ENCODE measurements around the gene FYCO1. TPM values are rescaled to one million over a fixed set of nuclear protein-coding genes. Genes with fewer than 3 reads are reported as not detected.

FYCO1 gene
- total and polyA plus RNA-seq, 2 of the 8 experiments (the other 6 are each of a cell fraction or from before 2014, with no cell fraction given): 4.8 to 10.8 TPM

GRCh38 chr3:45955017-45955647 is 40.5 kb downstream of the FYCO1 start:
- Histone ChIP-seq H3K56ac (replicated peaks; ENCODE audit: insufficient read length, low read depth, low read length) (no peak overlapping the region), H3K14ac (ENCODE audit: insufficient read length) (no peak overlapping the region), H4K5ac (ENCODE audit: insufficient read length, low read depth, low read length) (no peak overlapping the region), H3K4me1 (replicated peaks in 1 of 4; ENCODE audit: control insufficient read depth in 3 of 4, insufficient read depth in 4 of 4, low read length in 3 of 4) (no peaks in the 10 kb centered on the region), H3K18ac (ENCODE audit: extremely low read depth, low read length) (no peak overlapping the region), H3K27me3 (replicated peaks in 1 of 4; ENCODE audit: control insufficient read depth in 3 of 4, extremely low read depth in 1 of 4, insufficient read depth in 3 of 4, low read length in 3 of 4) (no peaks in the 10 kb centered on the region; a peak in 1 of 7 replicates), H3K23ac (ENCODE audit: insufficient read length) (no peak overlapping the region), H3K27ac (ENCODE audit: low read depth, low read length) (no peak overlapping the region), H3K9ac (replicated peaks in 1 of 4; ENCODE audit: extremely low read depth in 1 of 4, low read depth in 3 of 4, low read length in 3 of 4) (no peak overlapping the region), H3K79me1 (ENCODE audit: low read depth, low read length) (no peaks in the 10 kb centered on the region), H4K20me1 (replicated peaks in 1 of 2; ENCODE audit: control insufficient read depth in 1 of 2, insufficient read depth in 2 of 2, low read length in 2 of 2) (peaks cover 0 to 2% of the 10 kb centered on the region in 2 experiments), H3K79me2 (ENCODE audit: control insufficient read depth in 1 of 2, insufficient read depth in 2 of 2, low read length in 2 of 2) (no peaks in the 10 kb centered on the region), H2AK5ac (ENCODE audit: low read depth, low read length) (no peak overlapping the region), H2BK120ac (replicated peaks; ENCODE audit: low read depth, low read length) (no peak overlapping the region), H3K36me3 (ENCODE audit: control insufficient read depth in 2 of 4, insufficient read depth in 4 of 4, low read length in 3 of 4) (peaks cover 16 to 84% (median 66%) of the 10 kb centered on the region in 4 experiments), H2BK12ac (ENCODE audit: low read depth, low read length) (no peak overlapping the region), H3K23me2 (ENCODE audit: low read depth, low read length) (no peaks in the 10 kb centered on the region), H3K4ac (replicated peaks; ENCODE audit: insufficient read length, low read depth, low read length) (no peak overlapping the region), H2AFZ (ENCODE audit: low read length) (no peak overlapping the region), H2BK15ac (ENCODE audit: low read length) (no peak overlapping the region), H3K4me2 (ENCODE audit: insufficient read depth in 1 of 2, low read depth in 2 of 2, low read length in 2 of 2) (no peak overlapping the region), H3K9me3 (ENCODE audit: insufficient read depth in 2 of 2, low read depth in 1 of 2, low read length in 1 of 2) (no peaks in the 10 kb centered on the region), H2BK20ac (ENCODE audit: low read length) (no peak overlapping the region), H3K4me3 (ENCODE audit: extremely low read depth in 1 of 4, insufficient read depth in 2 of 4, low read depth in 3 of 4, low read length in 4 of 4) (no peak overlapping the region), H4K8ac (ENCODE audit: extremely low read depth, insufficient read depth, low read length) (no peak overlapping the region), H4K91ac (replicated peaks; ENCODE audit: insufficient read length, low read length) (no peak overlapping the region), H2BK5ac (ENCODE audit: low read depth, low read length) (no peak overlapping the region)
- 92% methylated on average over 11 of the region's 11 CpGs; no CpG with 5 or more reads in 1 of the 2 experiments for whole genome bisulfite sequencing, 2 experiments (ENCODE audit: extremely low coverage in 1 of 2, insufficient coverage in 1 of 2, insufficient read length in 1 of 2, insufficient replicate concordance in 2 of 2, low coverage in 1 of 2, low lambda C conversion rate in 2 of 2, missing lambda C conversion rate in 1 of 2)
- ChIA-PET POLR2A (ENCODE audit: partially characterized antibody) (no interaction called here), CTCF (ENCODE audit: partially characterized antibody) (no interaction called here)
- TF ChIP-seq SAP30 (IDR thresholded peaks at IDR 0.05; ENCODE audit: insufficient read depth, insufficient replicate concordance, low read length): no peak
- TF ChIP-seq, protein P1, sequence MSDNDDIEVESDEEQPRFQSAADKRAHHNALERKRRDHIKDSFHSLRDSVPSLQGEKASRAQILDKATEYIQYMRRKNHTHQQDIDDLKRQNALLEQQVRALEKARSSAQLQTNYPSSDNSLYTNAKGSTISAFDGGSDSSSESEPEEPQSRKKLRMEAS (IDR thresholded peaks at IDR 0.05): no peak
- no peak for DNase-seq (ENCODE audit: low read depth in 1 of 2, low spot score in 2 of 2)
- no peak for FAIRE-seq
